Transverse colon (tissue), 4 donors: ENCODE results near the gene HACD1.

Experiments
- POLR2AphosphoS5 ChIP-seq, 3 donors: sonication (generic); formaldehyde crosslinking; IDR thresholded peaks; one replicate each; pipeline ENCODE4 v1.6.1; 2016; ENCODE audit warnings: antibody characterized with exemption in 3 of 3
- TF ChIP-seq, protein P1 (sequence below), 5 experiments: fragments of 200-600 bp in 3 of 5; fragments of 450-650 bp in 2 of 5; sonication (generic) in 3 of 5; IDR thresholded peaks; 1 replicate in 2 of 5; 2 replicates in 3 of 5; pipeline ENCODE4 v1.5.1; 2016 to 2017; ENCODE audit warnings: antibody characterized with exemption in 5 of 5, inconsistent platforms in 3 of 5, mild to moderate bottlenecking in 2 of 5, moderate library complexity in 1 of 5

DNA sequence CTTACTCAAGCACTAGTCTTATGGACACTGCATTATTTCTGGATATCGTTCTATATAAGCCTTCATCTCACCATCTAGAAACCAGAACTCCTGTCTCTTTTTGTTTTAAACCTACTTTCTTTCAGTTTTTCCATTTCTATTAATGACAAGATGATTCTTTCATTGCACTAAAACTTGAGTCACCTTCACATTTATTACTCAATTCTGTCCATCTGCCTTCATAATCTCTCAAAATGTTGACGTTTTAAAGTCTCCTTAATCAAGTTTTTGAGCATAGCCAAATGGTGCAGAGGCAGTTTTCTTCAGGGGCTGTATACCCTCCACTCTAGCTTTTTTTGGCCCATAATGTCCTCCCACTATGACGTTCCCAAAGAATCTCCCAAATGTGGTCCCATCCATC lies 44.3 kb upstream of the HACD1 start:
- TF ChIP-seq, protein P1, sequence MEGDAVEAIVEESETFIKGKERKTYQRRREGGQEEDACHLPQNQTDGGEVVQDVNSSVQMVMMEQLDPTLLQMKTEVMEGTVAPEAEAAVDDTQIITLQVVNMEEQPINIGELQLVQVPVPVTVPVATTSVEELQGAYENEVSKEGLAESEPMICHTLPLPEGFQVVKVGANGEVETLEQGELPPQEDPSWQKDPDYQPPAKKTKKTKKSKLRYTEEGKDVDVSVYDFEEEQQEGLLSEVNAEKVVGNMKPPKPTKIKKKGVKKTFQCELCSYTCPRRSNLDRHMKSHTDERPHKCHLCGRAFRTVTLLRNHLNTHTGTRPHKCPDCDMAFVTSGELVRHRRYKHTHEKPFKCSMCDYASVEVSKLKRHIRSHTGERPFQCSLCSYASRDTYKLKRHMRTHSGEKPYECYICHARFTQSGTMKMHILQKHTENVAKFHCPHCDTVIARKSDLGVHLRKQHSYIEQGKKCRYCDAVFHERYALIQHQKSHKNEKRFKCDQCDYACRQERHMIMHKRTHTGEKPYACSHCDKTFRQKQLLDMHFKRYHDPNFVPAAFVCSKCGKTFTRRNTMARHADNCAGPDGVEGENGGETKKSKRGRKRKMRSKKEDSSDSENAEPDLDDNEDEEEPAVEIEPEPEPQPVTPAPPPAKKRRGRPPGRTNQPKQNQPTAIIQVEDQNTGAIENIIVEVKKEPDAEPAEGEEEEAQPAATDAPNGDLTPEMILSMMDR (IDR thresholded peaks at IDR 0.05), result no peak
- no peak for TF ChIP-seq POLR2AphosphoS5 (IDR thresholded peaks at IDR 0.05)
